IMR-90 (cell line): ENCODE results near the gene COL6A3. TPM values are rescaled to one million over a fixed set of nuclear protein-coding genes. Genes with fewer than 3 reads are reported as not detected.
A peak's percentile ranks its signal among the peaks of the same experiment; 100 is the strongest.

Experiments
- ATAC-seq: fragments of 200-7000 bp; cut with Tn5 transposase; 2 replicates; pipeline ENCODE4 v1.9.1; 2020; ENCODE audit warnings: low read depth, mild to moderate bottlenecking, moderate library complexity
- BruUV-seq: library from RNA; stranded (reverse); fragments of 400-500 nt; replicated peaks from 2 replicates; lab custom pipeline; 2021; lab: Mats Ljungman, UMichigan
- CTCF ChIA-PET: fragments of 300-600 bp; formaldehyde crosslinking; extraction: SDS; loops from one replicate; lab custom pipeline; 2021; ENCODE audit warnings: antibody characterized with exemption; lab: Yijun Ruan, JAX
- POLR2A ChIA-PET: fragments of 300-600 bp; sonication (Branson Sonifier 250); formaldehyde crosslinking; loops from one replicate; lab custom pipeline; 2022; ENCODE audit warnings: antibody characterized with exemption; ENCODE audit not compliant: unreplicated experiment; lab: Charles Lee
- DNase-seq: peaks from one replicate; pipeline ENCODE4 v3.0.0; 2013
- H2AFZ ChIP-seq: replicated peaks from 2 replicates; pipeline ENCODE3; 2013; ENCODE audit warnings: low read length, mild to moderate bottlenecking; ENCODE audit not compliant: poor library complexity
- H2AK5ac ChIP-seq: 2 replicates; pipeline ENCODE4 v1.6.1; 2013; ENCODE audit warnings: low read depth, low read length, inconsistent platforms
- H2AK9ac ChIP-seq: replicated peaks from 2 replicates; pipeline ENCODE3; 2013; ENCODE audit warnings: mild to moderate bottlenecking, low read depth, low read length, moderate library complexity; ENCODE audit not compliant: poor library complexity
- H2BK120ac ChIP-seq: 2 replicates; pipeline ENCODE4 v1.6.1; 2013; ENCODE audit warnings: low read depth, low read length, inconsistent platforms
- H2BK15ac ChIP-seq: 3 replicates; pipeline ENCODE4 v1.6.1; 2013; ENCODE audit warnings: low read depth, low read length, inconsistent platforms
- H2BK20ac ChIP-seq: 2 replicates; pipeline ENCODE4 v1.6.1; 2013; ENCODE audit warnings: low read depth, mild to moderate bottlenecking, inconsistent platforms, low read length, moderate library complexity
- H2BK5ac ChIP-seq: 2 replicates; pipeline ENCODE4 v1.6.1; 2013; ENCODE audit warnings: mild to moderate bottlenecking, low read depth, low read length, inconsistent platforms; ENCODE audit not compliant: poor library complexity, severe bottlenecking
- H3K14ac ChIP-seq: replicated peaks from 2 replicates; pipeline ENCODE4 v1.6.1; 2013; ENCODE audit warnings: low read depth, low read length, inconsistent platforms
- H3K18ac ChIP-seq: 2 replicates; pipeline ENCODE4 v1.6.1; 2013; ENCODE audit warnings: low read depth, low read length, control low read depth
- H3K23ac ChIP-seq: 2 replicates; pipeline ENCODE4 v1.6.1; 2013; ENCODE audit warnings: low read depth, low read length, inconsistent platforms
- H3K27ac ChIP-seq: 2 replicates; pipeline ENCODE4 v1.5.1; 2013; ENCODE audit warnings: mild to moderate bottlenecking, control low read depth, low read length; ENCODE audit not compliant: insufficient read depth
- H3K27me3 ChIP-seq: 2 replicates; pipeline ENCODE4 v1.6.1; 2013; ENCODE audit warnings: low read length; ENCODE audit not compliant: control insufficient read depth, insufficient read depth
- H3K36me3 ChIP-seq: 2 replicates; pipeline ENCODE4 v1.6.1; 2013; ENCODE audit warnings: low read length, mixed read lengths; ENCODE audit not compliant: control insufficient read depth, insufficient read depth
- H3K4ac ChIP-seq: 2 replicates; pipeline ENCODE4 v1.6.1; 2013; ENCODE audit warnings: low read depth, low read length, inconsistent platforms
- H3K4me1 ChIP-seq: 2 replicates; pipeline ENCODE4 v1.6.1; 2013; ENCODE audit warnings: low read length, mixed read lengths; ENCODE audit not compliant: control insufficient read depth, insufficient read depth
- H3K4me2 ChIP-seq: 2 replicates; pipeline ENCODE4 v1.6.1; 2013; ENCODE audit warnings: low read depth, mild to moderate bottlenecking, control low read depth, low read length, moderate library complexity
- H3K4me3 ChIP-seq: 2 replicates; pipeline ENCODE4 v1.5.1; 2013; ENCODE audit warnings: low read depth, mild to moderate bottlenecking, control low read depth, low read length, moderate library complexity; ENCODE audit not compliant: insufficient read depth
- H3K56ac ChIP-seq: 2 replicates; pipeline ENCODE4 v1.6.1; 2013; ENCODE audit warnings: low read length, inconsistent platforms; ENCODE audit not compliant: insufficient read depth; ENCODE audit errors: extremely low read depth
- H3K79me1 ChIP-seq, 2 experiments: 2 replicates each; pipeline ENCODE4 v1.6.1; 2013; ENCODE audit warnings: low read length in 2 of 2, inconsistent platforms in 1 of 2, low read depth in 1 of 2
- H3K9ac ChIP-seq: 2 replicates; pipeline ENCODE4 v1.6.1; 2013; ENCODE audit warnings: low read depth, low read length, control low read depth
- H3K9me1 ChIP-seq: 2 replicates; pipeline ENCODE4 v1.6.1; 2013; ENCODE audit warnings: low read length, inconsistent platforms; ENCODE audit not compliant: insufficient read depth
- H3K9me3 ChIP-seq: 2 replicates; pipeline ENCODE4 v1.6.1; 2013; ENCODE audit warnings: low read length; ENCODE audit not compliant: control insufficient read depth, insufficient read depth
- H4K20me1 ChIP-seq: 2 replicates; pipeline ENCODE4 v1.6.1; 2013; ENCODE audit warnings: low read length, inconsistent platforms; ENCODE audit not compliant: insufficient read depth
- H4K5ac ChIP-seq: 2 replicates; pipeline ENCODE4 v1.6.1; 2013; ENCODE audit warnings: mild to moderate bottlenecking, low read depth, low read length, control low read depth
- H4K8ac ChIP-seq, 2 experiments: 2 replicates each; pipeline ENCODE4 v1.6.1; 2013; ENCODE audit warnings: low read depth in 2 of 2, low read length in 2 of 2, control low read depth in 1 of 2, inconsistent platforms in 1 of 2
- H4K91ac ChIP-seq: 2 replicates; pipeline ENCODE4 v1.6.1; 2013; ENCODE audit warnings: low read depth, low read length, inconsistent platforms; ENCODE audit not compliant: insufficient read depth
- BHLHE40 ChIP-seq: fragments of 150-350 bp; IDR thresholded peaks from 2 replicates; pipeline ENCODE4 v1.6.1; 2016; ENCODE audit warnings: mild to moderate bottlenecking, low read depth, low read length
- CTCF ChIP-seq: conservative IDR thresholded peaks from 2 replicates; pipeline ENCODE4 v1.5.1; 2012; ENCODE audit warnings: mild to moderate bottlenecking, low read depth, low read length, improper control_type of control experiment
- MAFK ChIP-seq: IDR thresholded peaks from 2 replicates; pipeline ENCODE4 v1.6.1; 2012; ENCODE audit warnings: low read depth, low read length, improper control_type of control experiment
- MAZ ChIP-seq: IDR thresholded peaks from 2 replicates; pipeline ENCODE4 v1.6.1; 2012; ENCODE audit warnings: low read depth, mild to moderate bottlenecking, low read length, improper control_type of control experiment, moderate library complexity, borderline replicate concordance
- MXI1 ChIP-seq: IDR thresholded peaks from 2 replicates; pipeline ENCODE4 v1.6.1; 2012; ENCODE audit warnings: low read depth, mild to moderate bottlenecking, low read length, moderate library complexity, borderline replicate concordance
- NFE2L2 ChIP-seq: fragments of 150-350 bp; IDR thresholded peaks from 2 replicates; pipeline ENCODE4 v1.6.1; 2016; ENCODE audit warnings: low read depth, mild to moderate bottlenecking, low read length
- POLR2A ChIP-seq: IDR thresholded peaks from 2 replicates; pipeline ENCODE4 v1.6.1; 2012; ENCODE audit warnings: mild to moderate bottlenecking, low read depth, low read length
- RAD21 ChIP-seq: IDR thresholded peaks from 2 replicates; pipeline ENCODE4 v1.6.1; 2012; ENCODE audit warnings: low read length, improper control_type of control experiment
- RCOR1 ChIP-seq: IDR thresholded peaks from 2 replicates; pipeline ENCODE4 v1.6.1; 2012; ENCODE audit warnings: mild to moderate bottlenecking, low read length, improper control_type of control experiment; ENCODE audit not compliant: insufficient replicate concordance
- RFX5 ChIP-seq: IDR thresholded peaks from 2 replicates; pipeline ENCODE4 v1.8.0; 2012; ENCODE audit warnings: low read depth, mild to moderate bottlenecking, low read length, moderate library complexity
- SMC3 ChIP-seq: fragments of 150-350 bp; IDR thresholded peaks from 2 replicates; pipeline ENCODE4 v1.6.1; 2016; ENCODE audit warnings: low read depth, mild to moderate bottlenecking, antibody characterized with exemption, low read length, moderate library complexity
- USF2 ChIP-seq: fragments of 150-350 bp; IDR thresholded peaks from 2 replicates; pipeline ENCODE4 v1.6.1; 2017; ENCODE audit warnings: mild to moderate bottlenecking, antibody characterized with exemption, low read length, low read depth
- WGBS, 2 experiments: methylation state at CpG; one replicate each; pipeline versions ENCODE4 v1.1.5 to v1.1.7; 2013; ENCODE audit warnings: missing lambda C conversion rate in 2 of 2; ENCODE audit not compliant: insufficient read length in 1 of 2; ENCODE audit errors: extremely low coverage in 2 of 2; 5-methylcytosine and 5-hydroxymethylcytosine counted together
- dilution Hi-C: fragments of 300-500 bp; cut with HindIII; formaldehyde crosslinking; loops from one replicate; pipeline ENCODE4 v1.14.3; 2018; ENCODE audit warnings: low sequenced_read_pairs; ENCODE audit not compliant: unreplicated experiment
- in situ Hi-C: fragments of 300-500 bp; cut with MboI; formaldehyde crosslinking; loops from 3 replicates; pipeline ENCODE4 v1.14.3; 2019; ENCODE audit warnings: low sequenced_read_pairs, inconsistent platforms, mixed read lengths
- intact Hi-C: fragments of 100-400 bp; cut with micrococcal nuclease; formaldehyde crosslinking; loops from 2 replicates; pipeline ENCODE4 v1.10.0; 2022
- polyA plus RNA-seq, 3 experiments: library from polyadenylated mRNA; depleted of rRNA; stranded (reverse); fragments of >200 nt; gene quantifications; 2 replicates each; pipeline ENCODE4 v1.2.3, GENCODE V29; 2012; ENCODE audit warnings: low replicate concordance in 1 of 3
- total RNA-seq: library from RNA; depleted of rRNA; stranded (reverse); fragments of >200 nt; gene quantifications from 2 replicates; pipeline ENCODE4 v1.2.3, GENCODE V29; 2012

The COL6A3 gene
- total and polyA plus RNA-seq, 2 of the 4 experiments (the other 2 are of a cell fraction): 964 to 1,855 TPM

- peak overlapping the region; percentile 41; the same call in 1 of the 2 replicates for H3K27ac ChIP-seq
- ATAC-seq (no peak), DNase-seq (no peak)
- peak overlapping the region; percentile 86 for H3K4ac ChIP-seq
- POLR2A ChIA-PET: interaction anchor here (1.3 kb wide), 1 partner anchor 21 kb away, joined by 3 read pairs; no protein-coding TSS in a partner anchor
- no peaks in the 10 kb centered on the region for H3K27me3 ChIP-seq
- peak overlapping the region; percentile 84 for H2BK5ac ChIP-seq
- peak overlapping the region; percentile 94 for H3K18ac ChIP-seq
- H3K9me1 ChIP-seq: peaks cover 30% of the 10 kb centered on the region
- BruUV-seq: no TSS peak
- H3K4me2 ChIP-seq: no peak overlapping the region; the same call in 1 of the 2 replicates
- CTCF ChIA-PET: no interaction called here
- peaks cover 26% of the 10 kb centered on the region for H3K4me1 ChIP-seq
- peak overlapping the region; percentile 63; the same call in 1 of the 2 replicates for H4K5ac ChIP-seq
- H3K79me1 ChIP-seq: peaks cover 0 to 26% of the 10 kb centered on the region in 2 experiments; a peak in 2 of 4 replicates
- H2BK20ac ChIP-seq: peak overlapping the region; percentile 94
- H2AK5ac ChIP-seq: peak overlapping the region; percentile 42; the same call in 1 of the 2 replicates
- dilution Hi-C loops: no loop called here
- no peak overlapping the region; the same call in 1 of the 2 replicates for H3K56ac ChIP-seq
- peak overlapping the region; percentile 48; the same call in 1 of the 2 replicates for H3K23ac ChIP-seq
- TF ChIP-seq RFX5 (no peak), MAFK (no peak), USF2 (no peak), SMC3 (no peak), RCOR1 (no peak), RAD21 (no peak), CTCF (no peak), NFE2L2 (no peak), BHLHE40 (no peak), POLR2A (no peak), MAZ (no peak), MXI1 (no peak)
- H2BK15ac ChIP-seq: peak overlapping the region; percentile 96; the same call in 2 of the 3 replicates
- no peak overlapping the region for H2AK9ac ChIP-seq
- no peaks in the 10 kb centered on the region for H4K20me1 ChIP-seq
- WGBS, 2 experiments: no CpG with 5 or more reads among the region's 1 CpG
- no peak overlapping the region for H2AFZ ChIP-seq
- no peak overlapping the region for H3K9ac ChIP-seq
- intact Hi-C loops: loop anchor here (5.0 kb wide), 1 partner anchor 37 kb away; no protein-coding TSS in a partner anchor
- H3K36me3 ChIP-seq: no peaks in the 10 kb centered on the region
- H2BK120ac ChIP-seq: peak overlapping the region; percentile 87
- in situ Hi-C loops: no loop called here
- H4K8ac ChIP-seq: peak overlapping the region; percentile 38 to 67; a peak in 3 of 4 replicates
- H3K14ac ChIP-seq: peak overlapping the region; percentile 45
- no peak overlapping the region for H3K4me3 ChIP-seq
- peak overlapping the region; percentile 72 for H4K91ac ChIP-seq
- H3K9me3 ChIP-seq: peaks cover 4% of the 10 kb centered on the region; the same call in 1 of the 2 replicates
Observed at GRCh38 chr2:237294460-237294859, 119.5 kb downstream of the COL6A3 start.
